Measurements from ENCODE around the gene PSMA5.

DNA sequence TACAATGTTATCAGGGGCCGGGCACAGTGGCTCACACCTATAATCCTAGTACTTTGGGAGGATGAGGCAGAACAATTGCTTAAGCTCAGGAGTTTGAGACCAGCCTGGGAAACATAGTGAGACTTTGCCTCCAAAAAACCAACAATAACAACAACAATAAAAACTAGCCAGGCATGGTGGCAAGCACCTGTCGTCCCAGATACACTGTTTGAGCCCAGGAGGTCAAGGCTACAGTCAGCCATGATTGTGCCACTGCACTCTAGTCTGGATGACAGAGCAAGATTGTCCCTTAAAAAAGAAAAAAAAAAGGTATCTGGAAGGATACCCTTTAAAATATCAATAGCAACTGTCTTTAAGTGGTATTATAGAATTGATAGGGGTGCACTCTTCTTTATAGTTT, 44.7 kb downstream of the PSMA5 start:
- TF ChIP-seq, protein P1, sequence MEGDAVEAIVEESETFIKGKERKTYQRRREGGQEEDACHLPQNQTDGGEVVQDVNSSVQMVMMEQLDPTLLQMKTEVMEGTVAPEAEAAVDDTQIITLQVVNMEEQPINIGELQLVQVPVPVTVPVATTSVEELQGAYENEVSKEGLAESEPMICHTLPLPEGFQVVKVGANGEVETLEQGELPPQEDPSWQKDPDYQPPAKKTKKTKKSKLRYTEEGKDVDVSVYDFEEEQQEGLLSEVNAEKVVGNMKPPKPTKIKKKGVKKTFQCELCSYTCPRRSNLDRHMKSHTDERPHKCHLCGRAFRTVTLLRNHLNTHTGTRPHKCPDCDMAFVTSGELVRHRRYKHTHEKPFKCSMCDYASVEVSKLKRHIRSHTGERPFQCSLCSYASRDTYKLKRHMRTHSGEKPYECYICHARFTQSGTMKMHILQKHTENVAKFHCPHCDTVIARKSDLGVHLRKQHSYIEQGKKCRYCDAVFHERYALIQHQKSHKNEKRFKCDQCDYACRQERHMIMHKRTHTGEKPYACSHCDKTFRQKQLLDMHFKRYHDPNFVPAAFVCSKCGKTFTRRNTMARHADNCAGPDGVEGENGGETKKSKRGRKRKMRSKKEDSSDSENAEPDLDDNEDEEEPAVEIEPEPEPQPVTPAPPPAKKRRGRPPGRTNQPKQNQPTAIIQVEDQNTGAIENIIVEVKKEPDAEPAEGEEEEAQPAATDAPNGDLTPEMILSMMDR (IDR thresholded peaks at IDR 0.05; ENCODE audit: insufficient read depth, low read depth, low read length): no peak
- no peak for TF ChIP-seq EZH2 (IDR thresholded peaks at IDR 0.05; ENCODE audit: insufficient read depth, low read length)
